HFF-Myc (cell line): ENCODE results near the gene ANKRD30A.

Source experiments
- DNase-seq: peaks from one replicate; pipeline ENCODE4 v3.0.0-alpha.2; 2011; ENCODE audit warnings: low read depth; ENCODE audit errors: extremely low read depth
- H3K4me3 ChIP-seq: replicated peaks from 2 replicates; pipeline ENCODE4 v1.5.1; 2011; ENCODE audit warnings: low read depth, mild to moderate bottlenecking, control low read depth, low read length
- TF ChIP-seq, protein P1 (sequence below): IDR thresholded peaks from 2 replicates; pipeline ENCODE4 v1.5.1; 2012; ENCODE audit warnings: mild to moderate bottlenecking, low read depth, low read length, control low read depth; ENCODE audit errors: missing control alignments

ANKRD30A gene

DNA sequence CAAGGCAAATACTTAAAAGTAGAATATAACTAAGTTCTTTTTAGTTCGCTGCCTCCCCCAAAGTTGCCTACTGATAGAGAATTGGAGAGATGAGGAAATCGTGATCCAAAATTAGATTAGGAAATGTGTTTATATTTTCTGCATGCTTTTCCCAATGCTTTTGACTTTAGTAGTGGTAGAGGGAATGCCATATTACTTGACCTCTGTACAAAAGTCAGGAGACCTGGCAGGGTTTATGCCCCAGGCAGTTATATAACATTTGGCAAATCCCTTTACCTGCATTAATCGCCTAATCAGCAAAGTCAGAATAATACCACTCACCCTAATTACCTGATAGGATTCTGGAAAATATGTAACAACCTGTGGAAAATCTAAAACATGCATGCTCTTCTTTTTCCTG lies 142.9 kb downstream of the ANKRD30A start:
- H3K4me3 ChIP-seq, result no peak overlapping the region
- TF ChIP-seq, protein P1, sequence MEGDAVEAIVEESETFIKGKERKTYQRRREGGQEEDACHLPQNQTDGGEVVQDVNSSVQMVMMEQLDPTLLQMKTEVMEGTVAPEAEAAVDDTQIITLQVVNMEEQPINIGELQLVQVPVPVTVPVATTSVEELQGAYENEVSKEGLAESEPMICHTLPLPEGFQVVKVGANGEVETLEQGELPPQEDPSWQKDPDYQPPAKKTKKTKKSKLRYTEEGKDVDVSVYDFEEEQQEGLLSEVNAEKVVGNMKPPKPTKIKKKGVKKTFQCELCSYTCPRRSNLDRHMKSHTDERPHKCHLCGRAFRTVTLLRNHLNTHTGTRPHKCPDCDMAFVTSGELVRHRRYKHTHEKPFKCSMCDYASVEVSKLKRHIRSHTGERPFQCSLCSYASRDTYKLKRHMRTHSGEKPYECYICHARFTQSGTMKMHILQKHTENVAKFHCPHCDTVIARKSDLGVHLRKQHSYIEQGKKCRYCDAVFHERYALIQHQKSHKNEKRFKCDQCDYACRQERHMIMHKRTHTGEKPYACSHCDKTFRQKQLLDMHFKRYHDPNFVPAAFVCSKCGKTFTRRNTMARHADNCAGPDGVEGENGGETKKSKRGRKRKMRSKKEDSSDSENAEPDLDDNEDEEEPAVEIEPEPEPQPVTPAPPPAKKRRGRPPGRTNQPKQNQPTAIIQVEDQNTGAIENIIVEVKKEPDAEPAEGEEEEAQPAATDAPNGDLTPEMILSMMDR, result no peak
- no peak for DNase-seq

DNA sequence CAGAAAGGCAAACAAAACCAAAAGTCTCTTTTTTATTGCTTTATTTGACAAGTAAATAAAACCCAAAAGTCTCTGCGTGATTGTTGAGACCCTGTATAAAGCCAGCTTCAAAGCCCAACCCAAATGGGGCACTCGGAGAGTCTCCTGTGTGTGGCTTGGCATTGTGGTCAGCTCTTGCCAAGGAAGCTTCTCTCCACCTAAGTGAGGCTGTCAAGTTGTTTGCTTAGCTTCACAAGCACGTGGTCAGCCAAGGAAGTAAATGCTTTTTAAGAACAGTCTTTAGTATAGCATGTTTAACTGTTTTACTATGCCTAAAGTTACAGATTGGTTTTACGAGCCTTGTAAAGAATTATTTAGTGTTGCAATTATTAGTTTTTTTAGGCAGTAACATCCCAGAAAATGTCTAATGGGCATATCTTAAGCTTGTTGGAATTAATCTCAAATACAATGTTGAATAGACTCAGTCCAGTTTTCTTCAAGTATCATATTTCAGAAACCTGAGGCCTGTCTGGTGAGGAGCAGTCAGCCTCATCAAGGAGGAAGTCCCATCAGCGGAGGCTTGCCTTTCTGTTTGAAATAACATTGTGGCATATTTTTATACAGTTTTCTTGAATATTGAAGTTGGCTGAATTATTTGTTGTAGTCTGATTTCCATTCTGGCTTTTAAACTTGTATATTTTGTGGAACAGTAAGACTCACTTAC lies 144.3 kb downstream of the ANKRD30A start:
- no peak overlapping the region for H3K4me3 ChIP-seq
- DNase-seq, result no peak
- TF ChIP-seq, protein P1, result no peak

DNA sequence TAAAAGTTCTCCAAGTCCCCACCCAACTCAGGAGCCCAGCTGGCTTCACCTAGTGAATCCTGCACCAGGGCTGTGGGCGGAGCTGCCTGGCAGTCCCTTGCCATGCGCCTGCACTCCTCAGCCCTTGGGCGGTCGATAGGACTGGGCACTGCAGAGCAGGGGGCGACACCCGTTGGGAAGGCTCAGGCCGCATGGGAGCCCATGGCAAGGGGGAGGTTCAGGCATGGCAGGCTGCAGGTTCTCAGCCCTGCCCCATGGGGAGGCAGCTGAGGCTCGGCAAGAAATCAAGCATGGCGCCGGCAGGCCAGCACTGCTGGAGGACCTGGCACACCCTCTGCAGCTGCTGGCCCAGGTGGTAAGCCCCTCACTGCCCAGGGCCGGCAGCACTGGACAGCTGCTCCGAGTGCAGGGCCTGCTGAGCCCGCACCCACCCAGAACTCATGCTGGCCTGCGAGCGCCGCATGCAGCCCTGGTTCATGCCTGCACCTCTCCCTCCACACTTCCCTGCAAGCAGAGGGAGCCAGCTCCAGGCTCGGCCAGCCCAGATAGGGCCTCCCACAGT lies 149.9 kb downstream of the ANKRD30A start:
- DNase-seq, result no peak
- H3K4me3 ChIP-seq, result no peak overlapping the region
- TF ChIP-seq, protein P1, result no peak

DNA sequence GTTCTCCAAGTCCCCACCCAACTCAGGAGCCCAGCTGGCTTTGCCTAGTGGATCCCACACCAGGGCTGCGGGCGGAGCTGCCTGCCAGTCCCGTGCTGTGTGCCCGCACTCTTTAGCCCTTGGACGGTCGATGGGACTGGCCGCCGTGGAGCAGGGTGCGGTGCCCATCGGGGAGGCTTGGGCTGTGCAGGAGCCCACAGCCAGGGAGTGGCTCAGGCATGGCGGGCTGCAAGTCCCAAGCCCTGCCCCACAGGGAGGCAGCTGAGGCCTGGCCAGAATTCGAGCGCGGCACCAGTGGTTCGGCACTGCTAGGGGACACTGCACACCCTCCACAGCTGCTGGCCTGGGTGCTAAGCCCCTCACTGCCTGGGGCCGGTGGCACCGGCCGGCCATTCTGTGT lies 159.7 kb downstream of the ANKRD30A start:
- DNase-seq, result no peak
- H3K4me3 ChIP-seq, result no peak overlapping the region
- TF ChIP-seq, protein P1, result no peak

DNA sequence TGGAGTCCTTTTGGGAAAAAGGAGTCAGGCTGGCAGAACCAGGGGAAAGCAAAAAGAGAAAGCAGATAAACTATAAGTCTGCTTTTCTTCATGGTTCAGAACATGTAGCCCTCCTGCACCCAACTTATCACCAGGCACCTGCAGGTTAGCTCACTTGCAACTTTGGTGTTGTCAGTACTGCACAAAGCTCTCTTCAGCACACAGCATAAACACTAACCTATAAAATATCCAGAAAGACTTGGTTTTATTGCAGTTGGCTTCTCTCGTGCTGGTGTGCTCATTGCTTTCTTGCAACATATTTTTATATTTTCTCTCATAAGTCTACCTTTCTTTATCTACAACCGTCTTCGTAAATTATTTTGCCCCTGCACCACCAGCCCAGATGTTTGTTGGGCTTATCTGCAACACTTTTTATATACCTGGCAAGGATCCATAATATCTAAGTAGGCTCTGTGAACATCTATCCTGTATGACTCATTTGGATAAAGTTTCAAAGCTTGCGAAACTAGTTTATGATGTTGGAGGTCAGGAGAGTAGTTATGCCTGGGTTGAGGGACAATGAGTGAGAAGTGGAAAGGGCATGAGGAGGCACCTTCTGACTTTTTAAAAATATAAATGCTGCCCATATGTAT lies 164.6 kb downstream of the ANKRD30A start:
- TF ChIP-seq, protein P1, result no peak
- DNase-seq, result no peak
- H3K4me3 ChIP-seq, result no peak overlapping the region

DNA sequence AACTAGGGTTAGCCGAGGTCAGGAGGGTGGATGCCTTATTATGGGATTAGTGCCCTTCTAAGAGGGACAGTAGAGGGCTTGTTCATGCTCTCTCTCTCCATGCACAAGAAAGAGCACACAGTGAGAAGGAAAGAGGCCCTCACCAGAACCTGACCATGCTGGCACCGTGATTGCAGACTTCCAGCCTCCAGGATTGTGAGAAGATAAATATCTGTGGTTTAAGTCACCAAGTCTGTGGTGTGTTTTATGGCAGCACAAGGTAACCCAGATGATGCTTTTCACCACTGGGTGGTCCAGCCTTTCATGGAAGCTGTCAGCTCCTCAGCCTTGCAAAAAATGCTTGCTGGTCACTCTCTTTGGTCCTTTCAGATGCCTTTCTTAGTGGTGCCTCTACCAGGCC lies 175.9 kb downstream of the ANKRD30A start:
- DNase-seq, result no peak
- TF ChIP-seq, protein P1, result no peak
- no peak overlapping the region for H3K4me3 ChIP-seq

DNA sequence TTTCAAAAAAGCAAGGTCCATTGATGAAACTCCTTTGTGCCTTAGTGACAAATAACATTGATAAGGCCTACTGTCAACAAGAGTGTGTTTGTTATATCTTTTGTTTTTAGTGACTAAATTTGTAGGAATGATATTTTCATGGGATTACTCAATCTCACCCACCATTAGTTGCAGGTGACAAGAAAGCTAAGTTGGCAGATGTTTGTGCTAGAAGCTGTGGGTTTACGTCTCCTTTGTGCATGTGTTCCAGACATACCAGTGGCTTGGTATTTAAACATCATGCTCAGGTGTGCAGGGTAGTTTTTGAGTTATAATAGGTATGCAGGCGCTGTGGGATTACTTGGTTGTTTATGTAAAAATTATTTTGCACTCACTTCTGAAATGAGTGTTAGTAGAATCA lies 178.6 kb downstream of the ANKRD30A start:
- H3K4me3 ChIP-seq, result no peak overlapping the region
- DNase-seq, result no peak
- TF ChIP-seq, protein P1, result no peak
